K562 treated with DMSO at 1 percent for 48 hours (cell line): ENCODE measurements around the gene PSD. TPM values are rescaled to one million over a fixed set of nuclear protein-coding genes. Genes with fewer than 3 reads are reported as not detected.

Experiments used
- total RNA-seq: library from RNA; unstranded; fragments of 300-600 nt; gene quantifications from 2 replicates; pipeline ENCODE4 v1.2.3, GENCODE V29; 2022; ENCODE audit warnings: low replicate concordance; ENCODE audit errors: extremely low read depth

The PSD gene
- not detected in 2 replicates for total RNA-seq

GRCh38 chr10:102418622-102419268 lies at the start of gene PSD:
Gene PSD (minus strand): TSS chr10:102418785. CDS start chr10:102417038, 1,747 bp downstream.

GRCh38 chr10:102451105-102451969 lies 32.8 kb upstream of the PSD start, which contains the start of gene C10orf95:
Gene C10orf95 (minus strand): TSS chr10:102451543. CDS start chr10:102451093, 450 bp downstream.

GRCh38 chr10:102432162-102432950 lies 13.8 kb upstream of the PSD start, which contains the start of gene CUEDC2:
Gene CUEDC2 (minus strand): TSS chr10:102432574. CDS start chr10:102425188, 7,386 bp downstream.

GRCh38 chr10:102420714-102421506 lies 2.3 kb upstream of the PSD start, which contains the start of gene FBXL15:
Gene FBXL15 (plus strand): TSS chr10:102420836. CDS start chr10:102421130, 294 bp downstream.

GRCh38 chr10:102395400-102396316 lies 22.9 kb downstream of the PSD start, which contains the start of gene NFKB2:
Gene NFKB2 (plus strand): TSS chr10:102395705. CDS start chr10:102395960, 255 bp downstream.

Other genes with a start within 250 kb of the PSD start
- gene ELOVL3, start 192.5 kb downstream of the PSD start, total RNA-seq = not detected in 2 replicates
- not detected in 2 replicates for gene PITX3, start 177.3 kb downstream of the PSD start, total RNA-seq
- 54.6 TPM in 1 of 2 replicates, not detected in the other for gene GBF1, start 173.3 kb downstream of the PSD start, total RNA-seq
- gene NFKB2, start 23.1 kb downstream of the PSD start, total RNA-seq = not detected in 2 replicates
- gene FBXL15, start 2.1 kb upstream of the PSD start, total RNA-seq = 276 TPM in 1 of 2 replicates, not detected in the other
- gene CUEDC2, start 13.8 kb upstream of the PSD start, total RNA-seq = not detected in 2 replicates
- not detected in 2 replicates for gene C10orf95, start 32.8 kb upstream of the PSD start, total RNA-seq
- not detected in 2 replicates for gene ACTR1A, start 83.9 kb upstream of the PSD start, total RNA-seq
- gene SUFU, start 85.2 kb upstream of the PSD start, total RNA-seq = not detected in 2 replicates
- not detected in 2 replicates for gene TRIM8, start 225.7 kb upstream of the PSD start, total RNA-seq